ENCODE results near the gene NCDN. TPM values are rescaled to one million over a fixed set of nuclear protein-coding genes. Genes with fewer than 3 reads are reported as not detected.

Gene NCDN
- total RNA-seq, 1 experiment from 2014 or later = 26.9 TPM

- Histone ChIP-seq H3K27me3 (replicated peaks; ENCODE audit: insufficient read depth, low read depth, low read length, poor library complexity) (no peaks in the 10 kb centered on the region), H3K4me3 (ENCODE audit: low read depth, low read length, poor library complexity, severe bottlenecking) (no peak overlapping the region), H3K9me3 (ENCODE audit: low read depth, low read length, poor library complexity, severe bottlenecking) (no peaks in the 10 kb centered on the region), H3K4me1 (ENCODE audit: insufficient read depth, low read length, poor library complexity, severe bottlenecking) (no peaks in the 10 kb centered on the region), H3K27ac (ENCODE audit: low read depth, low read length, poor library complexity, severe bottlenecking) (no peak overlapping the region), H3K36me3 (ENCODE audit: insufficient read depth, low read length, poor library complexity, severe bottlenecking) (peaks cover 85% of the 10 kb centered on the region)
- no TSS peak for BruUV-seq (replicated peaks)
- TF ChIP-seq CTCF (conservative IDR thresholded peaks at IDR 0.05; ENCODE audit: low read depth, low read length) (no peak), EZH2 (IDR thresholded peaks at IDR 0.05; ENCODE audit: borderline replicate concordance, low read depth, low read length, poor library complexity, severe bottlenecking) (no peak)
- CTCF ChIA-PET = no interaction called here
- intact Hi-C loops (cut with micrococcal nuclease; ENCODE audit: unreplicated experiment) = no loop called here
- DNase-seq (ENCODE audit: low spot score) = no peak
- POLR2A ChIA-PET (ENCODE audit: low non-redundant PET) = no interaction called here
Observed at GRCh38 chr1:35605867-35606182, 48.2 kb downstream of the NCDN start.

GRCh38 chr1:35611655-35612054 lies 54.1 kb downstream of the NCDN start:
- POLR2A ChIA-PET (ENCODE audit: low non-redundant PET) = no interaction called here
- Histone ChIP-seq H3K4me3 (ENCODE audit: low read depth, low read length, poor library complexity, severe bottlenecking) (no peak overlapping the region), H3K36me3 (ENCODE audit: insufficient read depth, low read length, poor library complexity, severe bottlenecking) (peaks cover 46% of the 10 kb centered on the region), H3K27me3 (replicated peaks; ENCODE audit: insufficient read depth, low read depth, low read length, poor library complexity) (no peaks in the 10 kb centered on the region), H3K4me1 (ENCODE audit: insufficient read depth, low read length, poor library complexity, severe bottlenecking) (peaks cover 14% of the 10 kb centered on the region), H3K27ac (ENCODE audit: low read depth, low read length, poor library complexity, severe bottlenecking) (no peak overlapping the region), H3K9me3 (ENCODE audit: low read depth, low read length, poor library complexity, severe bottlenecking) (no peaks in the 10 kb centered on the region)
- CTCF ChIA-PET = no interaction called here
- no peak for DNase-seq (ENCODE audit: low spot score)
- no TSS peak for BruUV-seq (replicated peaks)
- intact Hi-C loops (cut with micrococcal nuclease; ENCODE audit: unreplicated experiment) = no loop called here
- TF ChIP-seq EZH2 (IDR thresholded peaks at IDR 0.05; ENCODE audit: borderline replicate concordance, low read depth, low read length, poor library complexity, severe bottlenecking) (no peak), CTCF (conservative IDR thresholded peaks at IDR 0.05; ENCODE audit: low read depth, low read length) (no peak)

- no peaks in the 10 kb centered on the region for H3K27me3 ChIP-seq (replicated peaks; ENCODE audit: insufficient read depth, low read depth, low read length, poor library complexity)
- H3K9me3 ChIP-seq (ENCODE audit: low read depth, low read length, poor library complexity, severe bottlenecking) = no peaks in the 10 kb centered on the region
- peak; percentile 69 for DNase-seq (ENCODE audit: low spot score)
- peaks cover 31% of the 10 kb centered on the region for H3K36me3 ChIP-seq (ENCODE audit: insufficient read depth, low read length, poor library complexity, severe bottlenecking)
- H3K4me1 ChIP-seq (ENCODE audit: insufficient read depth, low read length, poor library complexity, severe bottlenecking) = peaks cover 14% of the 10 kb centered on the region
- ChIA-PET CTCF (no interaction called here), POLR2A (ENCODE audit: low non-redundant PET) (no interaction called here)
- H3K4me3 ChIP-seq (ENCODE audit: low read depth, low read length, poor library complexity, severe bottlenecking) = no peak overlapping the region
- H3K27ac ChIP-seq (ENCODE audit: low read depth, low read length, poor library complexity, severe bottlenecking) = no peak overlapping the region
- TF ChIP-seq CTCF (conservative IDR thresholded peaks at IDR 0.05; ENCODE audit: low read depth, low read length) = peak; percentile 45
- TF ChIP-seq EZH2 (IDR thresholded peaks at IDR 0.05; ENCODE audit: borderline replicate concordance, low read depth, low read length, poor library complexity, severe bottlenecking) = no peak
- BruUV-seq (replicated peaks) = no TSS peak
- intact Hi-C loops (cut with micrococcal nuclease; ENCODE audit: unreplicated experiment) = no loop called here
Observed at GRCh38 chr1:35615440-35615839, 57.8 kb downstream of the NCDN start.

Other genes with a start within 250 kb of the NCDN start
- gene KIAA0319L, start 396 bp upstream of the NCDN start, total RNA-seq (2021) = 33.7 and 38.5 TPM in 2 replicates
- 0.52 and 0.79 TPM in 2 replicates for gene TFAP2E, start 15.5 kb downstream of the NCDN start, total RNA-seq (2021)
- 162 and 169 TPM in 2 replicates for gene PSMB2, start 83.7 kb downstream of the NCDN start, total RNA-seq (2021)
- 24.4 and 26.1 TPM in 2 replicates for gene C1orf216, start 161.1 kb downstream of the NCDN start, total RNA-seq (2021)
- 72.2 and 84.6 TPM in 2 replicates for gene CLSPN, start 212.2 kb downstream of the NCDN start, total RNA-seq (2021)

Data from A673 (cell line).